ENCODE results near the gene SPRED2.
"Not testable (repeated sequence)": the region's sequence is repeated elsewhere in the genome, so short reads cannot be mapped to it uniquely, and the experiment has no call there.

SPRED2 gene

GRCh38 chr2:65344689-65345088 lies 87.7 kb downstream of the SPRED2 start:
- Mint-ChIP-seq H3K9me3 (no peaks in the 10 kb centered on the region), H3K36me3 (ENCODE audit: low read depth) (no peaks in the 10 kb centered on the region), H3K4me3 (no peak overlapping the region), H3K27ac (no peak overlapping the region), H3K27me3 (peaks cover 3% of the 10 kb centered on the region), H3K4me1 (ENCODE audit: low read depth) (peaks cover 7% of the 10 kb centered on the region)

GRCh38 chr2:65344182-65344581 lies 88.2 kb downstream of the SPRED2 start:
- Mint-ChIP-seq H3K9me3 (no peaks in the 10 kb centered on the region), H3K27ac (no peak overlapping the region), H3K4me1 (ENCODE audit: low read depth) (peaks cover 7% of the 10 kb centered on the region), H3K36me3 (ENCODE audit: low read depth) (no peaks in the 10 kb centered on the region), H3K27me3 (peaks cover 3% of the 10 kb centered on the region), H3K4me3 (no peak overlapping the region)

GRCh38 chr2:65343386-65343785 lies 89.0 kb downstream of the SPRED2 start:
- H3K4me1 Mint-ChIP-seq (ENCODE audit: low read depth), result peaks cover 7% of the 10 kb centered on the region
- H3K4me3 Mint-ChIP-seq, result no peak overlapping the region
- peaks cover 3% of the 10 kb centered on the region for H3K27me3 Mint-ChIP-seq
- H3K9me3 Mint-ChIP-seq, result no peaks in the 10 kb centered on the region
- no peak overlapping the region for H3K27ac Mint-ChIP-seq
- no peaks in the 10 kb centered on the region for H3K36me3 Mint-ChIP-seq (ENCODE audit: low read depth)

GRCh38 chr2:65340898-65341681 lies 91.3 kb downstream of the SPRED2 start:
- peaks cover 7% of the 10 kb centered on the region for H3K4me1 Mint-ChIP-seq (ENCODE audit: low read depth)
- no peak overlapping the region for H3K4me3 Mint-ChIP-seq
- H3K27ac Mint-ChIP-seq, result no peak overlapping the region
- peaks cover 3% of the 10 kb centered on the region for H3K27me3 Mint-ChIP-seq
- no peaks in the 10 kb centered on the region for H3K36me3 Mint-ChIP-seq (ENCODE audit: low read depth)
- no peaks in the 10 kb centered on the region for H3K9me3 Mint-ChIP-seq

GRCh38 chr2:65339648-65340047 lies 92.8 kb downstream of the SPRED2 start:
- Mint-ChIP-seq H3K4me3 (no peak overlapping the region), H3K9me3 (no peaks in the 10 kb centered on the region), H3K27me3 (no peaks in the 10 kb centered on the region), H3K36me3 (ENCODE audit: low read depth) (peaks cover 4% of the 10 kb centered on the region), H3K4me1 (ENCODE audit: low read depth) (peaks cover 6% of the 10 kb centered on the region), H3K27ac (no peak overlapping the region)

- not testable (repeated sequence) for H3K36me3 Mint-ChIP-seq (ENCODE audit: low read depth); H3K9me3 Mint-ChIP-seq; H3K4me1 Mint-ChIP-seq (ENCODE audit: low read depth); H3K27ac Mint-ChIP-seq; H3K27me3 Mint-ChIP-seq; H3K4me3 Mint-ChIP-seq
Measured at GRCh38 chr2:65338830-65339495, 93.4 kb downstream of the SPRED2 start.

GRCh38 chr2:65337915-65338314 lies 94.5 kb downstream of the SPRED2 start:
- not testable (repeated sequence) for H3K9me3 Mint-ChIP-seq; H3K36me3 Mint-ChIP-seq (ENCODE audit: low read depth); H3K27me3 Mint-ChIP-seq; H3K27ac Mint-ChIP-seq; H3K4me1 Mint-ChIP-seq (ENCODE audit: low read depth); H3K4me3 Mint-ChIP-seq

- H3K4me1 Mint-ChIP-seq (ENCODE audit: low read depth), result no peaks in the 10 kb centered on the region
- H3K36me3 Mint-ChIP-seq (ENCODE audit: low read depth), result peaks cover 4% of the 10 kb centered on the region
- H3K27me3 Mint-ChIP-seq, result no peaks in the 10 kb centered on the region
- H3K4me3 Mint-ChIP-seq, result no peak overlapping the region
- no peak overlapping the region for H3K27ac Mint-ChIP-seq
- H3K9me3 Mint-ChIP-seq, result no peaks in the 10 kb centered on the region
Measured at GRCh38 chr2:65334714-65335113, 97.7 kb downstream of the SPRED2 start.

GRCh38 chr2:65331336-65332025 lies 100.9 kb downstream of the SPRED2 start:
- Mint-ChIP-seq H3K27ac (no peak overlapping the region), H3K9me3 (no peaks in the 10 kb centered on the region), H3K4me3 (no peak overlapping the region), H3K4me1 (ENCODE audit: low read depth) (no peaks in the 10 kb centered on the region), H3K36me3 (ENCODE audit: low read depth) (peaks cover 4% of the 10 kb centered on the region), H3K27me3 (no peaks in the 10 kb centered on the region)

GRCh38 chr2:65329525-65329924 lies 102.9 kb downstream of the SPRED2 start:
- no peak overlapping the region for H3K4me3 Mint-ChIP-seq
- H3K36me3 Mint-ChIP-seq (ENCODE audit: low read depth), result peaks cover 3% of the 10 kb centered on the region
- H3K9me3 Mint-ChIP-seq, result no peaks in the 10 kb centered on the region
- no peaks in the 10 kb centered on the region for H3K27me3 Mint-ChIP-seq
- no peak overlapping the region for H3K27ac Mint-ChIP-seq
- H3K4me1 Mint-ChIP-seq (ENCODE audit: low read depth), result no peaks in the 10 kb centered on the region

- no peaks in the 10 kb centered on the region for H3K27me3 Mint-ChIP-seq
- no peak overlapping the region for H3K27ac Mint-ChIP-seq
- H3K9me3 Mint-ChIP-seq, result no peaks in the 10 kb centered on the region
- peaks cover 3% of the 10 kb centered on the region for H3K36me3 Mint-ChIP-seq (ENCODE audit: low read depth)
- no peak overlapping the region for H3K4me3 Mint-ChIP-seq
- no peaks in the 10 kb centered on the region for H3K4me1 Mint-ChIP-seq (ENCODE audit: low read depth)
Measured at GRCh38 chr2:65326276-65326675, 106.1 kb downstream of the SPRED2 start.

GRCh38 chr2:65325066-65325465 lies 107.3 kb downstream of the SPRED2 start:
- H3K4me1 Mint-ChIP-seq (ENCODE audit: low read depth), result peaks cover 9% of the 10 kb centered on the region
- no peaks in the 10 kb centered on the region for H3K9me3 Mint-ChIP-seq
- peaks cover 3% of the 10 kb centered on the region for H3K36me3 Mint-ChIP-seq (ENCODE audit: low read depth)
- no peak overlapping the region for H3K4me3 Mint-ChIP-seq
- H3K27ac Mint-ChIP-seq, result no peak overlapping the region
- H3K27me3 Mint-ChIP-seq, result no peaks in the 10 kb centered on the region

- Mint-ChIP-seq H3K9me3 (no peaks in the 10 kb centered on the region), H3K4me1 (ENCODE audit: low read depth) (peaks cover 23% of the 10 kb centered on the region), H3K27me3 (no peaks in the 10 kb centered on the region), H3K36me3 (ENCODE audit: low read depth) (peaks cover 6% of the 10 kb centered on the region), H3K4me3 (no peak overlapping the region), H3K27ac (no peak overlapping the region)
Measured at GRCh38 chr2:65320946-65321345, 111.5 kb downstream of the SPRED2 start.

GRCh38 chr2:65320042-65320725 lies 112.2 kb downstream of the SPRED2 start:
- peaks cover 6% of the 10 kb centered on the region for H3K36me3 Mint-ChIP-seq (ENCODE audit: low read depth)
- peaks cover 23% of the 10 kb centered on the region for H3K4me1 Mint-ChIP-seq (ENCODE audit: low read depth)
- no peaks in the 10 kb centered on the region for H3K9me3 Mint-ChIP-seq
- peak overlapping the region; percentile 8 for H3K4me3 Mint-ChIP-seq
- peak overlapping the region; percentile 78 for H3K27ac Mint-ChIP-seq
- H3K27me3 Mint-ChIP-seq, result no peaks in the 10 kb centered on the region

- Mint-ChIP-seq H3K9me3 (no peaks in the 10 kb centered on the region), H3K27ac (peak overlapping the region; percentile 41), H3K27me3 (no peaks in the 10 kb centered on the region), H3K4me3 (no peak overlapping the region), H3K4me1 (ENCODE audit: low read depth) (peaks cover 23% of the 10 kb centered on the region), H3K36me3 (ENCODE audit: low read depth) (peaks cover 6% of the 10 kb centered on the region)
Measured at GRCh38 chr2:65319674-65320041, 112.7 kb downstream of the SPRED2 start.

All from stimulated activated naive CD8-positive, alpha-beta T cell treated with anti-CD3 and anti-CD28 coated beads, Interleukin-15, Interleukin-2, amounts not matched to agents 100 ng/mL and 50 ng/mL, for 24 hours (primary cell).